Measurements from ENCODE around the gene SYNPR.
A peak's percentile ranks its signal among the peaks of the same experiment; 100 is the strongest.
"Not testable (repeated sequence)": the region's sequence is repeated elsewhere in the genome, so short reads cannot be mapped to it uniquely, and the experiment has no call there.

Gene SYNPR

DNA sequence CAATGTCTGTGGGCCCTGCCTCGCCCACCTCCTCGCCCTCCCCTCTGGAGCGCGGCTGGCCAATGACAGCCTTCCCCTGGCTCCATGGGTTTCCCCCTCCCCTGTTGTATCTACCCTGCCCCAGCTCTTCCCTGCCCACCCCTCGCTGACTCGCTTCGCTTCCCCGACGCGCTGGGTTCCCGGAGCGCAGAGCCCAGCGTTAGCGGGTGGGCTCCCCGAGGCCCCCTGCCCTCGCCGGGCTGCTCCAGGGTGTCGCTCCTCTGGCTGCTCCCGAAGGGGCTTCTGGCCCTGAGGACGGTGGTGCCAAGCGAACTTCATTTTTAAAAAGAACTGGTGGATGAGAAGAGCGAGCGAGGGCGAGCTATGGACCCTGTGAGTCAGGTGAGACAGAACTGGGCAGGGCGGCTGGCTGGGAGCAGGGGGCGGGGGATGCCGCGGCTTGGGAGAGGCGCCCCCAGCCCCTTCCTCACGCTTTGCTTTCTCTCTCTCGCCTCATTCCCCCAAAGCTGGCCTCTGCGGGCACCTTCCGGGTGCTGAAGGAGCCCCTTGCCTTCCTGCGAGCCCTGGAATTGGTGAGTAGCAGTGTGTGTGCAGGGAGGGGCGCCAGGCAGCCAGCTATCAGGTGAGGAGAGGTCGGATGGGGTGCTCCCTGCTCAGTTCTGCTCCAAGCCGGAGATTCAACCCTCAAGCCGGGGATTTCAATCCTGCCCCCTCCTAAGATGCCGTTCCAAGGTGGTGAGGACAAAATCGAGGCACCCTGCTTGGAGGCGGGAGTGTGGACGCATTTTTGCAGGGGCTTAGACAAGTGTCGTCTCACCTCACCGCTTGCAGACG, at the start of gene SYNPR:
SYNPR (plus strand) TSS at position 138 of the 834 bp plus-strand sequence.
- DNase-seq: no peak

GRCh38 chr3:63228677-63229076, 49.4 kb upstream of the SYNPR start:
- DNase-seq: peak; percentile 51

- no peak for DNase-seq
These were observed 48.0 kb upstream of the SYNPR start for GRCh38 chr3:63230146-63230545.

DNA sequence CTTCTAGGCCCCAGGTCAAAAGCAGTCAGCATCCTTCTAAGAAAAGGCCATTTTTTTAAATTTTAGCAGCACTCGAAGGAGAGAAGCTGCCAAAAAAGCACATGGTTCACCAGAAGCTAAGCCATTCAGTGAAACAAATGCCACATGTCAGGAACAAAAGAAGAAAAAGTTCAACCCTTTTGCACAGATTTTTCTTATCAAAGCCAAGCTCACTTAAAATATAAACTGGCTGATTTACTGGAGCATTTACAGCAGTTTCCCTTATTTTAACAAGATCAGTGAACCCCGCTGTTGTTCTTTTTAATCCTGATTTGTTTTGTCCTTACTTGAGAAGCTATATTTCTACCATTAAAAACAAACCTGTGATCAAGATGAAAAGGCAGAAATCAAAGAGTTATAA, 46.5 kb upstream of the SYNPR start:
- DNase-seq: no peak

DNA sequence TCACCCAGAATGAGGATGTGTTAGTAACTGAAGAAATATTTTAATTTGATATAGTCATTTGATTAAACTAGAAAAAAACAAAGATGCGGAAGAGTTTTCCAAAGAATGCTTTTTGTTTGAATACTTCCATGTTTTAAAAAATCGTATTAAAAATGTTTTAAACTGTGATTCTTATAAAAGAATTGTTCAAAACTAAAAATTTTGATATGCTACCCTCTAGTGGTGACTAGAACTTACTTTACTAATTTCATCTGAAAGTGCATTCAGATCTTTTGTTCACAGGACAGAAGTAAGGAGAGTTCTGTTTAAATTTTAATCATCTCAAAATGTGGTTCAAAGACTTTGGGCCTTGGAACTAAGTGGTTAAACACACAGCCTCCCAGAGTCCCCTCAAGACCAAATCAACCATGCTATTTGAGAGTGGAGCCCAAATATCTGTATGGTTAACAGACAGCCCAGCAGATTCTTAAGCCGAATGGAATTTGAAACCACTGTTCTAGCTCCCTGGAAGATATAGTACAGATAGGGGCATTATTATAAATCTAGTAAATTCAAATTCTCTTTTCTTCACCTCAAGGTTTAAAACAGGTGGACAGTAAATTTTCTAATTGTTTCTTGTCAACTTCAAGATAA, 45.2 kb upstream of the SYNPR start:
- DNase-seq: no peak

- DNase-seq: no peak
These were observed 37.7 kb upstream of the SYNPR start for GRCh38 chr3:63240381-63240902.

GRCh38 chr3:63242124-63242523, 36.0 kb upstream of the SYNPR start:
- DNase-seq: no peak

- no peak for DNase-seq
These were observed 33.6 kb upstream of the SYNPR start for GRCh38 chr3:63244486-63244885.

DNA sequence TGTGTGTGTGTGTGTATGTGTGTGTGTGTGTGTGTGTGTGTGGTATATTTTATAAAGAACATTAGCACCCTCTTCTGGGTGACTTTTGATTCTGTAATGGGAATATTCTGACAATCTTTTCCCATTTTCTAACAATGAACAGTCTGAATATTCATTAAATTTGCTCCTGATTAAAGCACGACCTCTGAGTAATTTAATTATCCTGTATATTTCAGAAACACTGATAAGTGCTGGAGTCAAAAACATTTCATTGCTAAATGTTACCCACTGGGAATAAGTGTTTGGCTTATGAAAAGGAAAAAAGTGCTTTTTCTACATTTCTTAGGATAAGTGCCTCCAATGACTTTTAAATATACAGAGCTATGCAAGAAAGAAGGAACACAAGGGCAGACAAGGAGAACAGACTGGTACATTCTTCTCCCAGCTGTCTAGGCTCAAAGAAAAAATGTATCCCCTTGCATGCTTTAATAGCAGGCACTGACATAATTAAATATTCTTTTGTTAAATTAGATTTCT, 32.3 kb upstream of the SYNPR start:
- DNase-seq: no peak

DNA sequence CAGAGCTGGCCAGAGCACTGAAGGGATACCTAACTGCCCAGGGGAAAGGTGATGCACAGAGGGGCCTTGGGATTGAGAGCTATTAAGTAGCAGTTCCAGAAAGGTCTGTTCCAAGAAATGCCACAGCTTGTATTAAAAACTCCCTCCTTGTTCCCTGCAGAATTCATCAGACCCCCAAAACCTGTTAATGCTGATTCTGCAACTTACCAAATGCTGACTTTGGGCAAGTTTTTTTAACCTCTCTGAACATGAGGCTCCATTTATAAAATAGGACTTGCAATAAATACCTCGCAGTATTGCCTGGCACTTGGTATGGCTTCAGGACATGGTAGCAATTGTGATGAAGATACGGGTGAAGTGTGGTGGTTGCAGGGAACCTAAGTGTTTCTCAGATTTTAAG, 30.1 kb upstream of the SYNPR start:
- DNase-seq: no peak

- DNase-seq: no peak
These were observed 26.6 kb upstream of the SYNPR start for GRCh38 chr3:63251499-63251898.

DNA sequence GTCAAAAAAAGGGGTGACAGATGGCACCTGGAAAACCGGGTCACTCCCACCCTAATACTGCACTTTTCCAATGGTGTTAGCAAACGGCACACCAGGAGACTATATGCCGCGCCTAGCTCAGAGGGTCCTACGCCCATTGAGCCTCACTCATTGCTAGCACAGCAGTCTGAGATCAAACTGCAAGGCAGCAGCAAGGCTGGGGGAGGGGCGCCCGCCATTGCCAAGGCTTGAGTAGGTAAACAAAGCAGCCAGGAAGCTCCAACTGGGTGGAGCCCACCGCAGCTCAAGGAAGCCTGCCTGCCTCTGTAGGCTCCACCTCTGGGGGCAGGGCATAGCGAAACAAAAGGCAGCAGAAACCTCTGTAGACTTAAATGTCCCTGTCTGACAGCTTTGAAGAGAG, 22.3 kb upstream of the SYNPR start:
- not testable (repeated sequence) for DNase-seq

GRCh38 chr3:63264716-63265115, 13.4 kb upstream of the SYNPR start:
- no peak for DNase-seq

- DNase-seq: no peak
These were observed 3.7 kb upstream of the SYNPR start for GRCh38 chr3:63274359-63274758.

DNA sequence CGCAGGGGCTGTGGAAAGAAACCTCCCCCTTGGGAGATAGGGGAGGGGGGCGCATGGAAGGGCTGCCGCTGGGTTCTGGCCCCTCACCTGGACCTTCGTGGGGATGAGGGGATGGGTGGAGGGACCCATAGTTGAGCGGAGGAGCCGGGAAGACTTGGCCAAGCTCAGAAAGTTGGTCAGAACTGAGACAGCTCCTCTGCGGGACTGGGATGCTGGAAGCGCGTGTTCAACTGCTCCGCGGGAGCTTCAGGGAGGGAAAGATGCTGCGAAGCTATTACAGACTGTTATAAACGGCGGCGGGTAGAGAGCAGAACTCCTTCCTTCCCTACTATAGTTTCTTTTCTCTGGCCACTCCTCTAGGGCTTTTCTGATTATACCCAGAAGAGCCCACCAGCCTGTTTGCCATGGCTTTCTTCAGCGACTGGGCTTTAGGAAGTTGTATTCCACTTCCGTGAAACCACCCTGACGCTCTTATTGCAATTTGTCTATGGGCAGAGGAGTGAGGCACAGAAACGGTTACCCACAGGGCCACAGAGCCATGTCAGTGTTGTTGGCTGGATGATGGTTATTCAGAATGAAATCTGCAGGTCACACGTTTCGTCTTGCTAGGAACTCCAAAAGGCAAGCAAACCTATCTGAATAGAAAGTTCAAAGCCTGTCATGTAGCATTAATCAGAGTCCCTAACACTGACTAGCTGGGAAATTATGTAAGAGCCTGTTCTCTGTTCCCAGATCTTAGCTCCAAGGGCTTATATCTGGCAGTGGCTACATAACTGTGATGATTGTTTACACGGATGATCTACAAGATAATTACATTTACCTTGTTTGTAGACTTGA, 1.1 kb downstream of the SYNPR start:
- no peak for DNase-seq

DNA sequence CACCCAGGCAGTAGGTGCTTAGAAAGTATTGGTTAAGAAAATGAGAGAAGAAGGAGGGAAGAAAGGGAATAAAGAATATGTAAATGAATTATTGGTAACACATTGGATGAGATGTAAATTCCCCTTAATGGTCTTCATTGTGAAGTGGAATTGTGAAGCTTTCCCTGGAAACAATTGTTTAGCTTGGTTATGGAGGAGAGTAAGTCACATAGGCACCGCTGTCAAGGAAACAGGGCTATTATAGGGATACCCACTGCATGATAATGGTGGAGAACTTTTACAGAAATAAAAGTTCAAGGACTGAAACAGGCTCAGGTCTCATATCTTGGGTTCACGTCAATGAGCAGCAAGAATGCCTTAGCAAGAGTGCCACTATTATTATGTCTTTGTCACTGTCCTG, 9.5 kb downstream of the SYNPR start:
- no peak for DNase-seq

DNA sequence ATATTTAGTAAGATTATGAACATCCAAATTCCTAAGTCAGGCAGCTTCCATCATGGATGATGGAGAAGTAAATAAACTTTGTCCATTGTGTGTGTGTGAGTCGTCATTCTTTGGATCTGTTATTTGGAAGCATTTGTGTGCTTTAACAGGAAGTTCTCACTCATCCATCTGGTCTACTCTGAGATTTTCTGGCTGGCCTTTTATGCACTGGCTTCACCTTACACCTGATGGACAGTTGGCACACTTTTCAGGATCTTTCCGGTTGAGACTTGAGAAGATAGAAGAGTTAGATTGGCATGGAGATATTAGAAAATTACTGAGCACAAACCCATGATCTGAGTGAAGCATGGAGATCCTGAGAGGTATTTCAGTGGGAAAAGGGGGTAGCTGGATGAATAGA, 12.6 kb downstream of the SYNPR start:
- no peak for DNase-seq

GRCh38 chr3:63294332-63294731, 16.2 kb downstream of the SYNPR start:
- no peak for DNase-seq

DNA sequence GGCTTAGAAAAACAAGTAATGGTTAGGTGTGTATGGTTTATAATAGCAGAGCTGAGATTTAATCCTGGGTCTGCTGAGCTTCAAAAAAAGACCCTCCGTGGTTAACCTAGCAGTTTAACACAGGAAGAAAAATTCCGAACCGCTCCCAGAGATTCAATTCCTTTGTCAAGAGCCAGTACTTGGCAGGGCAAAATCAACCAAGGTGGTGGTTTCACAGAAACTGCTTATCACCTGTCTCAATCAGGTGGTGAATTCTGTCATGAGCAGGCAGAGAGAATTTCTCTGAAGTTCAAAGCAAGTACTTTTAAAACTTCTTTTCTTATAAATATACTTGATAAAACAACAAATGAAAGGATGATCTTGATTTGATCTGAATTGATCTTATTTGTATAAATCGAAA, 17.2 kb downstream of the SYNPR start:
- no peak for DNase-seq

DNA sequence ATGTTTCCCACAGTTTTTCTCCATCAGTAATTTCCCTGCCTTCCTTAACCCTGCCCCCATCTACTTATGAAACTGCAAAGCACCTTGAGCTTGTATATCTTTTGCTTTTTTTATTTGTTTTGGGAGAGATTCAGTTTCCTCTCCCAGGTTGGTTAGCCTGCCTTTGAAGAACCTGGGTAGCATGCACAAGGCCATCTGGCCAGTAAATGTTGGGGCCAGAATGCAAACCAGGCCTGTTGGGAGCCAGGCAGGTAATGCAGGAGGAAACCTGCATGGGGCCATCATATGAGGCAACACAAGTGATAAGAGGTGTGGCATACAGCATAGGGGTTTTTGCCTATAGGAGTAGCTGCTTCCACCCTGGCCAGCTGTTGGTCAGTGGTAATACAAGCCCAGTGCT, 17.7 kb downstream of the SYNPR start:
- no peak for DNase-seq

- DNase-seq: no peak
These were observed 18.1 kb downstream of the SYNPR start for GRCh38 chr3:63296249-63296648.

- no peak for DNase-seq
These were observed 25.1 kb downstream of the SYNPR start for GRCh38 chr3:63303238-63303637.

DNA sequence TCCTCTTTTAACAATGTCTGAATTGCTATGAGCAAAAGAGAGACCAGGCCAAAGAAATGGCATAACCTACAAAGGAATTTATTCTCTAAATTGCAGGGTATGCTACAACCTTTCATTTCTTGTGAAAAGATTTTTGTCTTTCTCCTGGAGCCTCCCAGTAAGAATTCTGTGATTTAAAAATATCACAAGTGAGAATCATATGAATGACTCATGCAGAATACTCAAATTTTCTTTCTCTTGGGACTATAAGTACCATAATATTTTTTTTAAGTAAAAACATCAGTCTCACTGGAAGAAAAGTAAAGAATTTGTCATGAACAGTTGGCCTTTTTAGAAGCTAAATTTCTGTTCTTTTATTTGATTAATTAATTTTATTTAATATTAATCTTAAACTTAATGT, 26.3 kb downstream of the SYNPR start:
- DNase-seq: no peak
